ENCODE data around the gene IL4I1.

IL4I1 gene

GRCh38 chr19:49839713-49840112 is 57.0 kb downstream of the IL4I1 start:
- H3K36me3 ChIP-seq (ENCODE audit: insufficient read depth, low read length), result peaks cover 24% of the 10 kb centered on the region; the same call in 1 of the 2 replicates

More at GRCh38 chr19:49839713-49840112, 57.0 kb downstream of the IL4I1 start:
- no peak overlapping the region for H2AFZ ChIP-seq (ENCODE audit: low read length)
- H3K9ac ChIP-seq (ENCODE audit: low read depth, low read length, poor library complexity, severe bottlenecking), result no peak overlapping the region
- H3K9me3 ChIP-seq (ENCODE audit: insufficient read depth, low read depth, low read length), result no peaks in the 10 kb centered on the region
- no peak for TF ChIP-seq EZH2phosphoT487 (IDR thresholded peaks at IDR 0.05; ENCODE audit: borderline replicate concordance)
- no peak for TF ChIP-seq CTCF (conservative IDR thresholded peaks at IDR 0.05; ENCODE audit: low read length)
- H4K20me1 ChIP-seq (ENCODE audit: insufficient read depth, low read length, poor library complexity, severe bottlenecking), result no peaks in the 10 kb centered on the region
- H3K9me2 ChIP-seq (replicated peaks; ENCODE audit: low read depth, low read length), result no peaks in the 10 kb centered on the region
- H3K4me2 ChIP-seq (ENCODE audit: low read depth, low read length, poor library complexity, severe bottlenecking), result no peak overlapping the region
- no peak overlapping the region for H3K4me3 ChIP-seq (ENCODE audit: low read length, poor library complexity, severe bottlenecking)
- no peaks in the 10 kb centered on the region for H3K27me3 ChIP-seq (ENCODE audit: insufficient read depth, low read length, poor library complexity, severe bottlenecking)
- no peaks in the 10 kb centered on the region for H3K4me1 ChIP-seq (ENCODE audit: insufficient read depth, low read length, poor library complexity, severe bottlenecking)
- no peaks in the 10 kb centered on the region for H3F3A ChIP-seq (ENCODE audit: low read depth)
- H3K79me2 ChIP-seq (ENCODE audit: insufficient read depth, low read length), result no peaks in the 10 kb centered on the region
